CD4-positive, alpha-beta memory T cell (primary cell): ENCODE data around the gene R3HDM4. TPM values are rescaled to one million over a fixed set of nuclear protein-coding genes. Genes with fewer than 3 reads are reported as not detected.
"Not testable (repeated sequence)": the region's sequence is repeated elsewhere in the genome, so short reads cannot be mapped to it uniquely, and the experiment has no call there.

Experiments
- CTCF ChIA-PET: fragments of 350-600 bp; sonication (Branson Sonifier 250); formaldehyde crosslinking; loops from one replicate; lab custom pipeline; 2021; ENCODE audit warnings: inconsistent platforms; ENCODE audit not compliant: partially characterized antibody; lab: Charles Lee
- POLR2A ChIA-PET: fragments of 350-600 bp; sonication (Branson Sonifier 250); formaldehyde crosslinking; loops from one replicate; lab custom pipeline; 2021; ENCODE audit not compliant: partially characterized antibody; lab: Charles Lee
- DNase-seq, 5 donors: peaks; one replicate each; pipeline versions ENCODE4 v3.0.0 to v3.0.0-alpha.2; 2020 to 2022; ENCODE audit warnings: mixed read lengths in 1 of 5
- H3K27ac ChIP-seq: one replicate; pipeline ENCODE4 v1.7.0; 2013; ENCODE audit warnings: low read depth, low read length
- H3K27me3 ChIP-seq: 2 replicates; pipeline ENCODE4 v1.7.0; 2013; ENCODE audit warnings: mild to moderate bottlenecking, low read length, moderate library complexity; ENCODE audit not compliant: insufficient read depth
- H3K36me3 ChIP-seq: 2 replicates; pipeline ENCODE4 v1.7.0; 2013; ENCODE audit warnings: mild to moderate bottlenecking, low read length, moderate library complexity; ENCODE audit not compliant: insufficient read depth
- H3K4me1 ChIP-seq: 2 replicates; pipeline ENCODE4 v1.7.0; 2013; ENCODE audit warnings: mild to moderate bottlenecking, low read length, moderate library complexity; ENCODE audit not compliant: insufficient read depth
- H3K4me3 ChIP-seq, 2 donors: one replicate each; pipeline ENCODE4 v1.7.0; 2013; ENCODE audit warnings: low read length in 2 of 2, mild to moderate bottlenecking in 1 of 2
- H3K9me3 ChIP-seq, 2 donors: one replicate each; pipeline ENCODE4 v1.7.0; 2013; ENCODE audit warnings: low read length in 2 of 2, control low read depth in 1 of 2; ENCODE audit not compliant: control insufficient read depth in 1 of 2
- H3K27ac Mint-ChIP-seq, 7 donors: one replicate each; pipeline ENCODE4 v1.8.0; 2020 to 2021; ENCODE audit warnings: mixed read lengths in 7 of 7, mild to moderate bottlenecking in 6 of 7, inconsistent platforms in 3 of 7, moderate library complexity in 3 of 7
- H3K27me3 Mint-ChIP-seq, 2 donors: one replicate each; pipeline ENCODE4 v1.8.0; 2020 to 2021; ENCODE audit warnings: mixed read lengths in 2 of 2
- H3K36me3 Mint-ChIP-seq, 2 donors: one replicate each; pipeline ENCODE4 v1.8.0; 2020 to 2021; ENCODE audit warnings: mixed read lengths in 2 of 2, inconsistent platforms in 1 of 2, mild to moderate bottlenecking in 1 of 2
- H3K4me1 Mint-ChIP-seq, 4 donors: one replicate each; pipeline ENCODE4 v1.8.0; 2020 to 2021; ENCODE audit warnings: mixed read lengths in 4 of 4, mild to moderate bottlenecking in 1 of 4
- H3K4me3 Mint-ChIP-seq, 8 donors: one replicate each; pipeline ENCODE4 v1.8.0; 2020 to 2021; ENCODE audit warnings: mixed read lengths in 8 of 8, mild to moderate bottlenecking in 7 of 8, moderate library complexity in 6 of 8, inconsistent platforms in 3 of 8
- H3K9me3 Mint-ChIP-seq, 8 donors: one replicate each; pipeline ENCODE4 v1.8.0; 2020 to 2021; ENCODE audit warnings: mixed read lengths in 8 of 8, mild to moderate bottlenecking in 5 of 8, inconsistent platforms in 3 of 8, moderate library complexity in 1 of 8
- intact Hi-C: fragments of 100-400 bp; cut with micrococcal nuclease; formaldehyde crosslinking; loops from one replicate; pipeline ENCODE4 v1.15.1; 2023
- polyA plus RNA-seq, 2 donors: library from polyadenylated mRNA; unstranded; fragments of 300-500 nt; fragmentation: Illumina TruSeq; gene quantifications; one replicate each; pipeline ENCODE4 v1.2.3, GENCODE V29; 2021
- total RNA-seq, 2 experiments: library from RNA; stranded (reverse); gene quantifications; one replicate each; pipeline ENCODE4 v1.2.3, GENCODE V29; 2021

The R3HDM4 gene
- total and polyA plus RNA-seq, 4 experiments from 2014 or later = 153 to 230 (median 181) TPM

DNA sequence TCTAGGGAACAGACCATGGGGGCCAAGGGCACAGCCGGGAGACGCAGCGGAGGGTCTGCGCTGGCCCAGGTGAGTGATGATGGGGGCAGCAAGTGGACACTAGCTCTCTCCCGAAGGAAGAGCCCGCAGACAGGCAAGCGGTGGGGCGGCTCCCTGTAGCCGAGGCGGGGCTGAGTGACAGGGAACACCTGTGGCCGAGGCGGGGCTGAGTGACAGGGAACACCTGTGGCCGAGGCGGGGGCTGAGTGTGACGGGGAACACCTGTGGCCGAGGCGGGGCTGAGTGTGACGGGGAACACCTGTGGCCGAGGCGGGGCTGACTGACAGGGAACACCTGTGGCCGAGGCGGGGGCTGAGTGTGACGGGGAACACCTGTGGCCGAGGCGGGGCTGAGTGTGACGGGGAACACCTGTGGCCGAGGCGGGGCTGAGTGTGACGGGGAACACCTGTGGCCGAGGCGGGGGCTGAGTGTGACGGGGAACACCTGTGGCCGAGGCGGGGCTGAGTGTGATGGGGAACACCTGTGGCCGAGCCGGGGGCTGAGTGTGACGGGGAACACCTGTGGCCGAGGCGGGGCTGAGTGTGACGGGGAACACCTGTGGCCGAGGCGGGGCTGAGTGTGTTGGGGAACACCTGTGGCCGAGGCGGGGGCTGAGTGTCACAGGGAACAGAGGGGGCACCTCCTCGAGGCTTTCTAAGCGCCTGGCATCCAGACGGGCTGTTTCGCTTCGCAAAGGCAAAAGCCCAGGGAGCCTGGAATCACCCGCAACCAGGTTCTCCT, 21.4 kb downstream of the R3HDM4 start:
- peaks cover 38% of the 10 kb centered on the region for H3K4me1 ChIP-seq
- DNase-seq, H3K27me3 Mint-ChIP-seq, H3K9me3 ChIP-seq, intact Hi-C loops, H3K27ac ChIP-seq, H3K9me3 Mint-ChIP-seq, CTCF ChIA-PET, H3K27me3 ChIP-seq: not testable (repeated sequence)
- H3K36me3 ChIP-seq = peaks cover 11% of the 10 kb centered on the region
- POLR2A ChIA-PET = interaction anchor here (8.9 kb wide), 1 partner anchor 16 kb away, joined by 252 read pairs; no protein-coding TSS in a partner anchor
- H3K4me3 Mint-ChIP-seq = peak overlapping the region; percentile 79 to 87 (median 84)
- peak overlapping the region in 5 of 7 donors; percentile 38 to 100 (median 78) for H3K27ac Mint-ChIP-seq
- H3K4me1 Mint-ChIP-seq = peaks cover 7 to 51% (median 11%) of the 10 kb centered on the region in 4 donors
- H3K36me3 Mint-ChIP-seq = peaks cover under 1 to 24% of the 10 kb centered on the region in 2 donors
- peak overlapping the region in 1 of 2 donors; percentile 76 for H3K4me3 ChIP-seq

DNA sequence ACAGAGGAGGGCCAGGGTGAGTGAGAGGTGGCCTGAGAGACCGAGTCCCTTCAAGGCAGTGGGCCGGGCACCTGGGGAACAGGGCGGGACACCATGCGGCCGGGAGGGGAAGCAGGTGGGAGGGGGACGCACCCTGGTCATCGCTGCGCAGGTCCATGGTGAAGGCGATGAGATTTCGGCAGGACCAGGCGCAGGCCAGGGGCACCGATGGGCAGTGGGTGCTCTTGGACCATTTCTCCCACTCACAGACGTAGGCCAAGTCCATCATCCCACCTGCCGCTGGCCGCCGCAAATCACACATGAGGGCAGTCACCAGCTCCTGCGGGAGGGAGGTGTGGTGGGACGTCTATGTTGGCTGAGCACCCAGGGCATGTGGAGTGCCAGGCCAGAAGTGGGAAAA, 22.2 kb downstream of the R3HDM4 start:
- H3K4me3 Mint-ChIP-seq = peak overlapping the region; percentile 41 to 78 (median 67)
- peaks cover 0 to 3% of the 10 kb centered on the region in 2 donors for H3K27me3 Mint-ChIP-seq
- Histone ChIP-seq H3K4me3 (no peak overlapping the region), H3K9me3 (no peaks in the 10 kb centered on the region), H3K4me1 (peaks cover 39% of the 10 kb centered on the region), H3K27ac (no peak overlapping the region), H3K27me3 (no peaks in the 10 kb centered on the region), H3K36me3 (peaks cover 15% of the 10 kb centered on the region)
- H3K36me3 Mint-ChIP-seq = peaks cover 0 to 21% of the 10 kb centered on the region in 2 donors
- peaks cover 7 to 47% (median 11%) of the 10 kb centered on the region in 4 donors for H3K4me1 Mint-ChIP-seq
- ChIA-PET CTCF (no interaction called here), POLR2A (no interaction called here)
- H3K9me3 Mint-ChIP-seq = peaks cover 0 to 6% (median 0%) of the 10 kb centered on the region in 8 donors
- DNase-seq = no peak
- H3K27ac Mint-ChIP-seq = peak overlapping the region in 3 of 7 donors; percentile 32 to 77 (median 63)
- intact Hi-C loops = no loop called here

- H3K4me3 Mint-ChIP-seq = peak overlapping the region in 4 of 8 donors; percentile 23 to 74 (median 34)
- peaks cover 5 to 45% (median 10%) of the 10 kb centered on the region in 4 donors for H3K4me1 Mint-ChIP-seq
- no peaks in the 10 kb centered on the region for H3K27me3 ChIP-seq
- no peaks in the 10 kb centered on the region for H3K9me3 ChIP-seq
- no peak overlapping the region for H3K4me3 ChIP-seq
- H3K27me3 Mint-ChIP-seq = peaks cover 0 to 3% of the 10 kb centered on the region in 2 donors
- POLR2A ChIA-PET = interaction anchor here (0.6 to 1.3 kb wide), 2 partner anchors 16 to 30 kb away, joined by 3 to 4 read pairs; no protein-coding TSS in a partner anchor
- H3K36me3 ChIP-seq = peaks cover 18% of the 10 kb centered on the region
- CTCF ChIA-PET = interaction anchor here (0.5 kb wide), 1 partner anchor 32 kb away, joined by 3 read pairs; no protein-coding TSS in a partner anchor
- H3K27ac ChIP-seq = no peak overlapping the region
- peak overlapping the region in 2 of 7 donors; percentile 87 to 95 for H3K27ac Mint-ChIP-seq
- H3K36me3 Mint-ChIP-seq = peaks cover 0 to 25% of the 10 kb centered on the region in 2 donors
- peaks cover 0 to 6% (median 0%) of the 10 kb centered on the region in 8 donors for H3K9me3 Mint-ChIP-seq
- peaks cover 39% of the 10 kb centered on the region for H3K4me1 ChIP-seq
- DNase-seq = no peak
- intact Hi-C loops = no loop called here
Observed at GRCh38 chr19:889662-890295, 23.2 kb downstream of the R3HDM4 start.

DNA sequence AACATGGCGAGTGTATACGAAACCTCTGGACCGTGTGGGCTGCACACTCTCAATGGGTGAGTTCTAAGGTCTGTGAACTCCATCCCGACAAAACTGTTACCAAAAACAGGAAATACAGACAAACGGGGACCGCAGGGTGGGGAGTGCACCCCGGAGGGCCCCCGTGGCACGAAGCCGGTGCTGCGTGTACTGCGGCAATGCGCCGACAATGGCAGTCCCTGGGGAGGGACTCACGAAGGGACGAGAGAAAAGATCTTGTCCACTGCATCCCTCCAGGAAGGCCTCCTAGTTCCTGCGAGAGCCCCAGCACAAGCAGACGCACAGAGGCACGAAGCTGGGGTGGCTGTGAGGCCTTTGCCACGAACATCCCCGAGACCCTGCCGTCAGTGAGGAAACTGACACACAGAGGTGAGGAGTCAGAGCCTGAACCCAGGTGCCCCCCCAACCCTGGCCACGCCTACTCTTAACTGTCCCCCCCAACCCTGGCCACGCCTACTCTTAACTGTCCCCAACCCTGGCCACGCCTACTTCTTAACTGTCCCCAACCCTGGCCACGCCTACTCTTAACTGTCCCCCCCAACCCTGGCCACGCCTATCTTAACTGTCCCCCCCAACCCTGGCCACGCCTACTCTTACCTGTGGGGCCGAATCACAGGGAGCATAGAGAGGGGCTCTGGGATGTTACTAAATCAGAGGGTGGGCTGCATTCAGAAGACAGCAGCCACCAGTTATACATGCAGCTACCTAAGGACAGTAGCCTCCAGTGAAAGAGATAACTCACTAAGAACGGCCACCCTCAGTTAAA, 24.2 kb downstream of the R3HDM4 start:
- H3K9me3 Mint-ChIP-seq = peaks cover 0 to 6% (median 0%) of the 10 kb centered on the region in 8 donors
- H3K27ac Mint-ChIP-seq = peak overlapping the region in 4 of 7 donors; percentile 68 to 95 (median 80)
- peak overlapping the region in 6 of 8 donors; percentile 59 to 80 (median 72) for H3K4me3 Mint-ChIP-seq
- peaks cover 5 to 38% (median 10%) of the 10 kb centered on the region in 4 donors for H3K4me1 Mint-ChIP-seq
- Histone ChIP-seq H3K27ac (peak overlapping the region; percentile 25), H3K27me3 (no peaks in the 10 kb centered on the region), H3K36me3 (peaks cover 22% of the 10 kb centered on the region), H3K9me3 (no peaks in the 10 kb centered on the region), H3K4me3 (no peak overlapping the region), H3K4me1 (peaks cover 33% of the 10 kb centered on the region)
- CTCF ChIA-PET = interaction anchor here (0.5 to 1.3 kb wide), 3 partner anchors 25 to 96 kb away, joined by 3 to 4 read pairs (median 3); no protein-coding TSS in a partner anchor
- H3K36me3 Mint-ChIP-seq = peaks cover 0 to 28% of the 10 kb centered on the region in 2 donors
- POLR2A ChIA-PET = interaction anchor here (0.6 to 1.3 kb wide), 2 partner anchors 15 to 31 kb away, joined by 3 to 4 read pairs; no protein-coding TSS in a partner anchor
- peaks cover 0 to 3% of the 10 kb centered on the region in 2 donors for H3K27me3 Mint-ChIP-seq
- DNase-seq = peak in 2 of 5 donors; percentile 68 to 73
- intact Hi-C loops = no loop called here

GRCh38 chr19:887599-887998, 25.4 kb downstream of the R3HDM4 start:
- ChIA-PET POLR2A (no interaction called here), CTCF (interaction anchor here (1.3 kb wide), 1 partner anchor 24 kb away, joined by 4 read pairs; no protein-coding TSS in a partner anchor)
- no peak overlapping the region for H3K4me3 ChIP-seq
- Mint-ChIP-seq H3K9me3 (no peaks in the 10 kb centered on the region), H3K36me3 (peaks cover 0 to 26% of the 10 kb centered on the region in 2 donors), H3K27ac (peak overlapping the region in 2 of 7 donors; percentile 50 to 95), H3K27me3 (no peaks in the 10 kb centered on the region), H3K4me3 (peak overlapping the region in 1 of 8 donors; percentile 29), H3K4me1 (peaks cover 0 to 29% (median 3%) of the 10 kb centered on the region in 4 donors)
- peaks cover 27% of the 10 kb centered on the region for H3K36me3 ChIP-seq
- intact Hi-C loops = no loop called here
- no peak for DNase-seq
- no peaks in the 10 kb centered on the region for H3K27me3 ChIP-seq
- no peaks in the 10 kb centered on the region for H3K9me3 ChIP-seq
- no peak overlapping the region for H3K27ac ChIP-seq
- H3K4me1 ChIP-seq = peaks cover 26% of the 10 kb centered on the region

DNA sequence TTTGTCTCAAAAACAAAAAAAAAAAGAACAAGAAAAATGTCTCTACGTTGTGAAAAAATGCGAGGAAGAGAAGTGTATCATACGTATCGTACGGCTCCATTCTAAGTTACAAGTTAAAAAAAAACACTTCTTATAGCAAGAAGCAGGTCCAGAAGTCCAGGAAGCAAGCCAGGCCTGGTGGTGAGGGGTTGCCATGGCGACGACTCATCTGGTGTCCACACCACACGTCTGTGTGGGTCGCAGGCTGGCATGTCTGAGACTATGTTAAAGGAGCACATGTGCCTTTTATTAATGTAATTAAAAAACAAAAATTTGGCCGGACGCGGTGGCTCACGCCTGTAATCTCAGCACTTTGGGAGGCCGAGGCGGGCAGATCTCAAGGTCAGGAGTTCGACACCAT, 25.9 kb downstream of the R3HDM4 start:
- H3K9me3 Mint-ChIP-seq = no peaks in the 10 kb centered on the region
- no peaks in the 10 kb centered on the region for H3K9me3 ChIP-seq
- peaks cover 0 to 24% of the 10 kb centered on the region in 2 donors for H3K36me3 Mint-ChIP-seq
- CTCF ChIA-PET = no interaction called here
- POLR2A ChIA-PET = no interaction called here
- H3K27me3 Mint-ChIP-seq = no peaks in the 10 kb centered on the region
- intact Hi-C loops = no loop called here
- peaks cover 22% of the 10 kb centered on the region for H3K4me1 ChIP-seq
- H3K27ac ChIP-seq = no peak overlapping the region
- no peaks in the 10 kb centered on the region for H3K27me3 ChIP-seq
- peaks cover 0 to 29% (median 3%) of the 10 kb centered on the region in 4 donors for H3K4me1 Mint-ChIP-seq
- H3K4me3 Mint-ChIP-seq = no peak overlapping the region
- DNase-seq = no peak
- no peak overlapping the region for H3K4me3 ChIP-seq
- peaks cover 29% of the 10 kb centered on the region for H3K36me3 ChIP-seq
- H3K27ac Mint-ChIP-seq = no peak overlapping the region
